Chondrocyte (in vitro differentiated cells): ENCODE measurements around the gene OXLD1. TPM values are rescaled to one million over a fixed set of nuclear protein-coding genes. Genes with fewer than 3 reads are reported as not detected.

Source experiments
- DNase-seq: peaks from one replicate; pipeline ENCODE4 v3.0.0; 2021; ENCODE audit warnings: mixed read lengths, low spot score
- H3K27ac Mint-ChIP-seq: one replicate; pipeline ENCODE4 v1.8.0; 2021; ENCODE audit warnings: mild to moderate bottlenecking, moderate library complexity, mixed read lengths; ENCODE audit not compliant: unreplicated experiment
- H3K27me3 Mint-ChIP-seq: 2 replicates; pipeline ENCODE4 v1.8.0; 2021; ENCODE audit warnings: low read depth, mixed read lengths
- H3K36me3 Mint-ChIP-seq: 2 replicates; pipeline ENCODE4 v1.8.0; 2021; ENCODE audit warnings: low read depth, mixed read lengths
- H3K4me1 Mint-ChIP-seq: 2 replicates; pipeline ENCODE4 v1.8.0; 2021; ENCODE audit warnings: low read depth, mild to moderate bottlenecking, mixed read lengths
- H3K4me3 Mint-ChIP-seq: one replicate; pipeline ENCODE4 v1.8.0; 2021; ENCODE audit warnings: mild to moderate bottlenecking, moderate library complexity, mixed read lengths; ENCODE audit not compliant: unreplicated experiment
- H3K9me3 Mint-ChIP-seq: 2 replicates; pipeline ENCODE4 v1.8.0; 2021; ENCODE audit warnings: low read depth, mixed read lengths
- CTCF ChIP-seq: fragments of 200-600 bp; sonication (generic); IDR thresholded peaks from 2 replicates; pipeline ENCODE4 v1.5.0; 2021; ENCODE audit warnings: antibody characterized with exemption, mild to moderate bottlenecking, moderate library complexity
- total RNA-seq: library from RNA; stranded (reverse); gene quantifications from 3 replicates; pipeline ENCODE4 v1.2.1, GENCODE V29; 2021

Gene OXLD1
- total RNA-seq, 1 donor from 2014 or later, result 24.2 TPM

GRCh38 chr17:81647640-81648012 lies 18.8 kb downstream of the OXLD1 start:
- no peak for TF ChIP-seq CTCF
- no peak for DNase-seq
- H3K27me3 Mint-ChIP-seq, result no peaks in the 10 kb centered on the region
- H3K4me1 Mint-ChIP-seq, result peaks cover 4% of the 10 kb centered on the region
- H3K4me3 Mint-ChIP-seq, result no peak overlapping the region
- no peaks in the 10 kb centered on the region for H3K9me3 Mint-ChIP-seq
- H3K27ac Mint-ChIP-seq, result no peak overlapping the region
- H3K36me3 Mint-ChIP-seq, result no peaks in the 10 kb centered on the region

- Mint-ChIP-seq H3K4me1 (peaks cover 6% of the 10 kb centered on the region), H3K27ac (no peak overlapping the region), H3K36me3 (no peaks in the 10 kb centered on the region), H3K27me3 (no peaks in the 10 kb centered on the region), H3K4me3 (no peak overlapping the region), H3K9me3 (no peaks in the 10 kb centered on the region)
- DNase-seq, result no peak
- TF ChIP-seq CTCF, result no peak
Measured at GRCh38 chr17:81646869-81647600, 19.4 kb downstream of the OXLD1 start.

- no peak for TF ChIP-seq CTCF
- no peak overlapping the region for H3K4me3 Mint-ChIP-seq
- no peaks in the 10 kb centered on the region for H3K27me3 Mint-ChIP-seq
- H3K36me3 Mint-ChIP-seq, result no peaks in the 10 kb centered on the region
- H3K27ac Mint-ChIP-seq, result no peak overlapping the region
- DNase-seq, result no peak
- H3K9me3 Mint-ChIP-seq, result no peaks in the 10 kb centered on the region
- H3K4me1 Mint-ChIP-seq, result peaks cover 7% of the 10 kb centered on the region
Measured at GRCh38 chr17:81644976-81645952, 21.1 kb downstream of the OXLD1 start.

GRCh38 chr17:81644496-81644895 lies 21.9 kb downstream of the OXLD1 start:
- H3K9me3 Mint-ChIP-seq, result no peaks in the 10 kb centered on the region

More at GRCh38 chr17:81644496-81644895, 21.9 kb downstream of the OXLD1 start:
- H3K27me3 Mint-ChIP-seq, result no peaks in the 10 kb centered on the region
- DNase-seq, result no peak
- H3K4me3 Mint-ChIP-seq, result no peak overlapping the region
- H3K4me1 Mint-ChIP-seq, result peaks cover 7% of the 10 kb centered on the region
- no peak for TF ChIP-seq CTCF
- no peaks in the 10 kb centered on the region for H3K36me3 Mint-ChIP-seq
- H3K27ac Mint-ChIP-seq, result no peak overlapping the region
